GM20431 (cell line): ENCODE results near the gene PDE5A.

ENCODE experiments used
- in situ Hi-C: fragments of 300-500 bp; cut with MseI, MboI; formaldehyde crosslinking; loops from one replicate; pipeline ENCODE4 v1.15.0; 2020; ENCODE audit warnings: low sequenced_read_pairs; ENCODE audit not compliant: unreplicated experiment

Gene PDE5A

GRCh38 chr4:119647558-119647957 is 19.0 kb upstream of the PDE5A start:
- in situ Hi-C loops = loop anchor here (25.0 kb wide), 1 partner anchor 390 kb away; no protein-coding TSS in a partner anchor

- in situ Hi-C loops = loop anchor here (25.0 kb wide), 1 partner anchor 391 kb away; no protein-coding TSS in a partner anchor
Observed at GRCh38 chr4:119646347-119647071, 17.9 kb upstream of the PDE5A start.

GRCh38 chr4:119643306-119644042 is 14.9 kb upstream of the PDE5A start:
- in situ Hi-C loops = loop anchor here (25.0 kb wide), 1 partner anchor 394 kb away; no protein-coding TSS in a partner anchor

GRCh38 chr4:119641765-119642164 is 13.2 kb upstream of the PDE5A start:
- in situ Hi-C loops = loop anchor here (25.0 kb wide), 1 partner anchor 396 kb away; no protein-coding TSS in a partner anchor

- in situ Hi-C loops = loop anchor here (25.0 kb wide), 1 partner anchor 399 kb away; no protein-coding TSS in a partner anchor
Observed at GRCh38 chr4:119638359-119638758, 9.8 kb upstream of the PDE5A start.

GRCh38 chr4:119636851-119637250 is 8.2 kb upstream of the PDE5A start:
- in situ Hi-C loops = loop anchor here (25.0 kb wide), 1 partner anchor 400 kb away; no protein-coding TSS in a partner anchor

GRCh38 chr4:119632216-119632615 is 3.6 kb upstream of the PDE5A start:
- in situ Hi-C loops = loop anchor here (25.0 kb wide), 1 partner anchor 405 kb away; no protein-coding TSS in a partner anchor

GRCh38 chr4:119629142-119629471 is 503 bp upstream of the PDE5A start:
- in situ Hi-C loops = loop anchor here (25.0 kb wide), 1 partner anchor 408 kb away; no protein-coding TSS in a partner anchor

GRCh38 chr4:119627267-119628255 is 1.0 kb downstream of the PDE5A start:
- in situ Hi-C loops = loop anchor here (25.0 kb wide), 1 partner anchor 410 kb away; no protein-coding TSS in a partner anchor

GRCh38 chr4:119626943-119627266 is 1.7 kb downstream of the PDE5A start:
- in situ Hi-C loops = loop anchor here (25.0 kb wide), 1 partner anchor 410 kb away; no protein-coding TSS in a partner anchor

- in situ Hi-C loops = loop anchor here (25.0 kb wide), 1 partner anchor 411 kb away; no protein-coding TSS in a partner anchor
Observed at GRCh38 chr4:119626420-119626819, 2.2 kb downstream of the PDE5A start.

- in situ Hi-C loops = loop anchor here (25.0 kb wide), 1 partner anchor 412 kb away; no protein-coding TSS in a partner anchor
Observed at GRCh38 chr4:119625761-119626160, 2.8 kb downstream of the PDE5A start.

- in situ Hi-C loops = no loop called here
Observed at GRCh38 chr4:119624356-119624755, 4.2 kb downstream of the PDE5A start.

GRCh38 chr4:119623025-119623424 is 5.6 kb downstream of the PDE5A start:
- in situ Hi-C loops = no loop called here

GRCh38 chr4:119615068-119615719 is 13.4 kb downstream of the PDE5A start:
- in situ Hi-C loops = no loop called here

- in situ Hi-C loops = no loop called here
Observed at GRCh38 chr4:119604266-119604665, 24.3 kb downstream of the PDE5A start.

GRCh38 chr4:119602366-119602765 is 26.2 kb downstream of the PDE5A start:
- in situ Hi-C loops = no loop called here

GRCh38 chr4:119598521-119598920 is 30.1 kb downstream of the PDE5A start:
- in situ Hi-C loops = no loop called here

- in situ Hi-C loops = no loop called here
Observed at GRCh38 chr4:119597377-119597776, 31.2 kb downstream of the PDE5A start.
